Panc1 (cell line): ENCODE measurements around the gene NR6A1. TPM values are rescaled to one million over a fixed set of nuclear protein-coding genes. Genes with fewer than 3 reads are reported as not detected.

Experiments
- ATAC-seq: fragments of 200-7000 bp; cut with Tn5 transposase; 2 replicates; pipeline ENCODE4 v1.9.1; 2020; ENCODE audit warnings: mild to moderate bottlenecking, moderate library complexity
- BruUV-seq: library from RNA; stranded (reverse); fragments of 400-500 nt; replicated peaks from 2 replicates; lab custom pipeline; 2021; lab: Mats Ljungman, UMichigan
- CTCF ChIA-PET: fragments of 300-600 bp; sonication (Branson Sonifier 250); formaldehyde crosslinking; loops from one replicate; lab custom pipeline; 2022; ENCODE audit warnings: antibody characterized with exemption; lab: Charles Lee
- POLR2A ChIA-PET: fragments of 300-600 bp; sonication (Branson Sonifier 250); formaldehyde crosslinking; loops from one replicate; lab custom pipeline; 2022; ENCODE audit warnings: antibody characterized with exemption; lab: Charles Lee
- DNase-seq: peaks from one replicate; pipeline ENCODE4 v3.0.0-alpha.2; 2010; ENCODE audit warnings: low read depth, low spot score
- H3K27ac ChIP-seq: 2 replicates; pipeline ENCODE4 v1.5.1; 2011; ENCODE audit warnings: mild to moderate bottlenecking, low read length, inconsistent platforms
- H3K27me3 ChIP-seq: fragments of 200-500 bp; sonication (Bioruptor generic); 2 replicates; pipeline ENCODE4 v1.6.0; 2014; ENCODE audit warnings: low read length, inconsistent platforms; ENCODE audit not compliant: control insufficient read depth, insufficient read depth
- H3K36me3 ChIP-seq: fragments of 200-500 bp; sonication (Bioruptor generic); 2 replicates; pipeline ENCODE4 v1.5.1; 2014; ENCODE audit warnings: inconsistent platforms, mild to moderate bottlenecking, low read length, moderate library complexity; ENCODE audit not compliant: control insufficient read depth, insufficient read depth
- H3K4me1 ChIP-seq: 2 replicates; pipeline ENCODE4 v1.5.1; 2011; ENCODE audit warnings: inconsistent platforms, mild to moderate bottlenecking, low read length, moderate library complexity; ENCODE audit not compliant: control insufficient read depth, insufficient read depth
- H3K4me3 ChIP-seq, 2 experiments: 2 replicates each; pipeline ENCODE4 v1.5.1; 2011 to 2012; ENCODE audit warnings: low read depth in 2 of 2, low read length in 2 of 2, mild to moderate bottlenecking in 2 of 2, inconsistent platforms in 1 of 2, moderate library complexity in 1 of 2
- H3K9me3 ChIP-seq: fragments of 200-500 bp; sonication (Bioruptor generic); 2 replicates; pipeline ENCODE4 v1.5.1; 2014; ENCODE audit warnings: low read depth, mild to moderate bottlenecking, inconsistent platforms, low read length, moderate library complexity; ENCODE audit not compliant: control insufficient read depth, insufficient read depth
- CTCF ChIP-seq: fragments of 450-650 bp; IDR thresholded peaks from 2 replicates; pipeline ENCODE4 v1.5.1; 2017; ENCODE audit warnings: mild to moderate bottlenecking
- POLR2AphosphoS5 ChIP-seq: IDR thresholded peaks from 2 replicates; pipeline ENCODE4 v1.6.1; 2012; ENCODE audit warnings: mild to moderate bottlenecking, low read depth, low read length, moderate library complexity
- REST ChIP-seq, 2 experiments: IDR thresholded peaks; 2 replicates each; pipeline ENCODE4 v1.6.1; 2011 to 2012; ENCODE audit warnings: low read depth in 2 of 2, control low read depth in 1 of 2, low read length in 1 of 2, mild to moderate bottlenecking in 1 of 2, moderate library complexity in 1 of 2; ENCODE audit not compliant: insufficient read depth in 1 of 2
- SIN3A ChIP-seq: IDR thresholded peaks from 2 replicates; pipeline ENCODE4 v1.6.1; 2012; ENCODE audit warnings: low read depth, mild to moderate bottlenecking, low read length, moderate library complexity, borderline replicate concordance; ENCODE audit not compliant: insufficient read depth
- TCF7L2 ChIP-seq: IDR thresholded peaks from 2 replicates; pipeline ENCODE4 v1.6.1; 2011; ENCODE audit warnings: mild to moderate bottlenecking, low read depth, low read length, inconsistent platforms
- in situ Hi-C: cut with HindIII; loops from 2 replicates; pipeline ENCODE4 v1.10.0; 2016; ENCODE audit warnings: low sequenced_read_pairs, low pct_unique_long_range_greater_than_20kb
- intact Hi-C: fragments of 100-400 bp; cut with micrococcal nuclease; formaldehyde crosslinking; loops from one replicate; pipeline ENCODE4 v1.10.0; 2022; ENCODE audit not compliant: unreplicated experiment
- total RNA-seq: library from RNA; stranded (reverse); gene quantifications from one replicate; pipeline ENCODE4 v1.2.1, GENCODE V29; 2021; ENCODE audit not compliant: unreplicated experiment

The NR6A1 gene
- total RNA-seq, 1 experiment from 2014 or later: 7.6 TPM

DNA sequence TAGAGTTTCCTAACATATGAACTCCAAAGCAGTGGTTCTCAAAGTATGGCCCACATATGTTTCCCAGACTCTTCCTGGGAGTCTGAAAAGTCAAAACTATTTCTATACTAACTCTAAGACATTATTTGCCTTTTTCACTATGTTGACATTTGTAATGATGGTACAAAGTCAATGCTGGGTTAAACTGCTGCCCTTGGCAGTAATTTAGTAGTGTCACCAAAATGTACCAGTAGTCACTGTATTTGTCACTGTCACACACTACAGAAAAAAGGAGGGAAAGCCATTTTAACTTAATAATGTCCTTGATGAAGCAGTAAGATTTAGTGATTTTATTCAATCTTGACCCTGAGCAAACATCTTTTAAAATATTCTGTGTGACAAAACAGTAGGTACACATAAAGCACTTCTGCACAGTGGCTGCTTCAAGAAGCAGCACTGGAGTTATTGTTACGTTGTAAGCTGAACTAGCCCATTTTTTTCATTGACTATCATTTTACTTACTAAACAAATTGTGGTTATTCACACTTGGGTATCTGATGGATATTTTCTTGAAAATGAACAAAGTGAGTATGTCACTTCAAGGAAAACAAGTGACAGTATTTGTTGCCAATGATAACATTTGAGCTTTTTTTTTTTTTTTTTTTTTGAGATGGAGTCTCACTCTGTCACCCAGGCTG lies 90.3 kb downstream of the NR6A1 start:
- in situ Hi-C loops (no loop called here), intact Hi-C loops (no loop called here)
- Histone ChIP-seq H3K4me3 (no peak overlapping the region), H3K27me3 (no peaks in the 10 kb centered on the region), H3K9me3 (no peaks in the 10 kb centered on the region), H3K36me3 (no peaks in the 10 kb centered on the region), H3K4me1 (peaks cover 9% of the 10 kb centered on the region), H3K27ac (no peak overlapping the region)
- CTCF ChIA-PET: no interaction called here
- POLR2A ChIA-PET: no interaction called here
- DNase-seq (no peak), ATAC-seq (no peak)
- BruUV-seq: no TSS peak
- no peak for TF ChIP-seq REST (IDR thresholded peaks at IDR 0.05; ENCODE audit: insufficient read depth in 1 of 2, low read depth in 2 of 2, low read length in 1 of 2)
- no peak for TF ChIP-seq TCF7L2
- TF ChIP-seq SIN3A: no peak
- TF ChIP-seq POLR2AphosphoS5: no peak
- no peak for TF ChIP-seq CTCF

- Histone ChIP-seq H3K9me3 (no peaks in the 10 kb centered on the region), H3K27ac (no peak overlapping the region), H3K4me1 (peaks cover 17% of the 10 kb centered on the region), H3K27me3 (no peaks in the 10 kb centered on the region), H3K4me3 (no peak overlapping the region), H3K36me3 (no peaks in the 10 kb centered on the region)
- in situ Hi-C loops: no loop called here
- intact Hi-C loops: no loop called here
- BruUV-seq: no TSS peak
- ATAC-seq: no peak
- no peak for TF ChIP-seq POLR2AphosphoS5
- TF ChIP-seq TCF7L2: no peak
- no peak for TF ChIP-seq REST (IDR thresholded peaks at IDR 0.05; ENCODE audit: insufficient read depth in 1 of 2, low read depth in 2 of 2, low read length in 1 of 2)
- no peak for TF ChIP-seq CTCF
- POLR2A ChIA-PET: interaction anchor here (0.6 kb wide), 1 partner anchor 846 kb away, joined by 4 read pairs; no protein-coding TSS in a partner anchor
- CTCF ChIA-PET: no interaction called here
- no peak for DNase-seq
Observed at GRCh38 chr9:124680049-124680448, 91.1 kb downstream of the NR6A1 start.
